Measurements from ENCODE around the gene ARHGEF28.

DNA sequence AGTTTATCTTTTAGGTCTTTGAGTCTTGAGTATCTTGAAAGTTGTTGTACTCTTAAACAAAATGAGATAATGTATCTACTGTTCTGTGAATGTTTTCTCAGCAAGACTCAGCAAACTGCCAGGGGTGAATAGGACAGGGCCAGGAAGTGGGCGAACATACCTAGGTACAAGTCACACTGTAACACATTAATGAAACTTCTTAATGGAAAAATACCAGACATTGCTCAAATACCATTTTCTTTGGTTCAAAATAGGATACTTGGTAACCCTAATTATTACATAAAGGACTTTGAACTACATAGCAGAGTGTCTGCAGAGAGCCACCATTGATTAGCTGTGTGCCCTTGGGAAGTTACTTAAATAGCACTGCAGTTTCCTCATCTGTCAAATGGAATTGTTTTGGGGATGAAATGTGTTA lies 197.5 kb downstream of the ARHGEF28 start:
- TF ChIP-seq EP300 (IDR thresholded peaks at IDR 0.05) = no peak
- no peak for TF ChIP-seq POLR2A (IDR thresholded peaks at IDR 0.05)
- no peak for TF ChIP-seq CTCF (IDR thresholded peaks at IDR 0.05)

Measured in upper lobe of left lung (tissue), 4 donors.